CD14-positive monocyte (primary cell): Measurements from ENCODE around the gene ADORA2B. TPM values are rescaled to one million over a fixed set of nuclear protein-coding genes. Genes with fewer than 3 reads are reported as not detected.
A peak's percentile ranks its signal among the peaks of the same experiment; 100 is the strongest.

Source experiments
- DNase-seq, 3 donors: peaks; one replicate each; pipeline ENCODE4 v3.0.0-alpha.2; 2011 to 2022
- H2AFZ ChIP-seq: 2 replicates; pipeline ENCODE4 v1.6.0; 2012; ENCODE audit warnings: mild to moderate bottlenecking, low read depth, low read length, inconsistent platforms; ENCODE audit not compliant: insufficient read depth, poor library complexity, severe bottlenecking
- H3K27ac ChIP-seq, 2 donors: 1 replicate in 1 of 2; 2 replicates in 1 of 2; pipeline ENCODE4 v1.5.1; 2012 to 2013; ENCODE audit warnings: low read length in 2 of 2, control low read depth in 1 of 2, inconsistent platforms in 1 of 2, low read depth in 1 of 2, mild to moderate bottlenecking in 1 of 2
- H3K27me3 ChIP-seq, 2 donors: one replicate each; pipeline versions ENCODE4 v1.6.0 to v1.6.1; 2011 to 2013; ENCODE audit warnings: low read length in 2 of 2; ENCODE audit not compliant: control insufficient read depth in 2 of 2, insufficient read depth in 2 of 2
- H3K36me3 ChIP-seq, 2 donors: replicated peaks in 1 of 2; 1 replicate in 1 of 2; 2 replicates in 1 of 2; pipeline versions ENCODE4 v1.5.1 to v1.6.1; 2012 to 2013; ENCODE audit warnings: low read length in 2 of 2, control low read depth in 1 of 2, inconsistent platforms in 1 of 2, mild to moderate bottlenecking in 1 of 2; ENCODE audit not compliant: insufficient read depth in 2 of 2, control insufficient read depth in 1 of 2
- H3K4me1 ChIP-seq, 2 donors: 1 replicate in 1 of 2; 2 replicates in 1 of 2; pipeline versions ENCODE4 v1.5.1 to v1.6.1; 2012 to 2013; ENCODE audit warnings: low read length in 2 of 2, control low read depth in 1 of 2, inconsistent platforms in 1 of 2, mild to moderate bottlenecking in 1 of 2, moderate library complexity in 1 of 2; ENCODE audit not compliant: insufficient read depth in 2 of 2, control insufficient read depth in 1 of 2
- H3K4me2 ChIP-seq: replicated peaks from 2 replicates; pipeline ENCODE3; 2012; ENCODE audit warnings: low read length, moderate library complexity, mild to moderate bottlenecking; ENCODE audit not compliant: poor library complexity, severe bottlenecking; ENCODE audit errors: extremely low read depth
- H3K4me3 ChIP-seq, 3 experiments: fragments of 200-600 bp in 1 of 3; sonication (generic) in 1 of 3; replicated peaks in 1 of 3; 1 replicate in 2 of 3; 2 replicates in 1 of 3; pipeline ENCODE4 v1.5.1; 2011 to 2013; ENCODE audit warnings: low read length in 3 of 3, mild to moderate bottlenecking in 3 of 3, control low read depth in 2 of 3, low read depth in 2 of 3, inconsistent platforms in 1 of 3, moderate library complexity in 1 of 3
- H3K79me2 ChIP-seq: 2 replicates; pipeline ENCODE4 v1.6.0; 2012; ENCODE audit warnings: mild to moderate bottlenecking, control low read depth, inconsistent platforms, low read length, moderate library complexity; ENCODE audit not compliant: insufficient read depth
- H3K9ac ChIP-seq: 2 replicates; pipeline ENCODE4 v1.6.0; 2017; ENCODE audit warnings: low read length, mild to moderate bottlenecking; ENCODE audit not compliant: insufficient read depth, poor library complexity, severe bottlenecking
- H3K9me3 ChIP-seq, 2 donors: replicated peaks in 1 of 2; 1 replicate in 1 of 2; 2 replicates in 1 of 2; pipeline versions ENCODE4 v1.5.1 to v1.6.1; 2012 to 2013; ENCODE audit warnings: low read length in 2 of 2, control low read depth in 1 of 2; ENCODE audit not compliant: control insufficient read depth in 1 of 2, insufficient read depth in 1 of 2
- H4K20me1 ChIP-seq: 2 replicates; pipeline ENCODE4 v1.6.0; 2012; ENCODE audit warnings: mild to moderate bottlenecking, low read length, control low read depth, moderate library complexity; ENCODE audit not compliant: insufficient read depth
- H3K27ac Mint-ChIP-seq, 7 donors: one replicate each; pipeline ENCODE4 v1.8.0; 2020; ENCODE audit warnings: mild to moderate bottlenecking in 7 of 7, mixed read lengths in 7 of 7, moderate library complexity in 6 of 7, inconsistent platforms in 2 of 7
- H3K27me3 Mint-ChIP-seq, 3 donors: one replicate each; pipeline ENCODE4 v1.8.0; 2021 to 2022; ENCODE audit warnings: low read depth in 3 of 3, mild to moderate bottlenecking in 3 of 3, mixed read lengths in 3 of 3, moderate library complexity in 3 of 3, inconsistent platforms in 1 of 3
- H3K36me3 Mint-ChIP-seq, 2 donors: one replicate each; pipeline ENCODE4 v1.8.0; 2020; ENCODE audit warnings: mixed read lengths in 2 of 2, inconsistent platforms in 1 of 2, mild to moderate bottlenecking in 1 of 2
- H3K4me1 Mint-ChIP-seq: one replicate; pipeline ENCODE4 v1.8.0; 2020; ENCODE audit warnings: mild to moderate bottlenecking, mixed read lengths
- H3K4me3 Mint-ChIP-seq, 2 donors: one replicate each; pipeline ENCODE4 v1.8.0; 2020; ENCODE audit warnings: mild to moderate bottlenecking in 2 of 2, mixed read lengths in 2 of 2, moderate library complexity in 1 of 2
- H3K9me3 Mint-ChIP-seq, 7 donors: one replicate each; pipeline ENCODE4 v1.8.0; 2020 to 2022; ENCODE audit warnings: mixed read lengths in 7 of 7, mild to moderate bottlenecking in 6 of 7, moderate library complexity in 6 of 7, inconsistent platforms in 2 of 7
- WGBS: methylation state at CpG from one replicate; pipeline ENCODE4 v1.1.5; 2013; ENCODE audit warnings: missing lambda C conversion rate; ENCODE audit not compliant: insufficient coverage; 5-methylcytosine and 5-hydroxymethylcytosine counted together
- intact Hi-C, 2 donors: fragments of 100-400 bp; cut with micrococcal nuclease; formaldehyde crosslinking; loops; one replicate each; pipeline versions ENCODE4 v1.15.0 to v1.15.1; 2023
- polyA plus RNA-seq, 3 donors: library from polyadenylated mRNA; depleted of rRNA in 1 of 3; unstranded in 2 of 3; stranded (reverse) in 1 of 3; fragments of 300-500 nt in 2 of 3; fragments of >200 nt in 1 of 3; fragmentation: Illumina TruSeq in 2 of 3; gene quantifications; 1 replicate in 2 of 3; 2 replicates in 1 of 3; pipeline ENCODE4 v1.2.3, GENCODE V29; 2012 to 2021
- TF ChIP-seq, protein P1 (sequence below): fragments of 200-600 bp; IDR thresholded peaks from one replicate; pipeline ENCODE4 v1.8.0; 2022; ENCODE audit warnings: antibody characterized with exemption, mild to moderate bottlenecking

Gene ADORA2B
- polyA plus RNA-seq, 3 donors = 2.0 to 6.4 (median 4.4) TPM

DNA sequence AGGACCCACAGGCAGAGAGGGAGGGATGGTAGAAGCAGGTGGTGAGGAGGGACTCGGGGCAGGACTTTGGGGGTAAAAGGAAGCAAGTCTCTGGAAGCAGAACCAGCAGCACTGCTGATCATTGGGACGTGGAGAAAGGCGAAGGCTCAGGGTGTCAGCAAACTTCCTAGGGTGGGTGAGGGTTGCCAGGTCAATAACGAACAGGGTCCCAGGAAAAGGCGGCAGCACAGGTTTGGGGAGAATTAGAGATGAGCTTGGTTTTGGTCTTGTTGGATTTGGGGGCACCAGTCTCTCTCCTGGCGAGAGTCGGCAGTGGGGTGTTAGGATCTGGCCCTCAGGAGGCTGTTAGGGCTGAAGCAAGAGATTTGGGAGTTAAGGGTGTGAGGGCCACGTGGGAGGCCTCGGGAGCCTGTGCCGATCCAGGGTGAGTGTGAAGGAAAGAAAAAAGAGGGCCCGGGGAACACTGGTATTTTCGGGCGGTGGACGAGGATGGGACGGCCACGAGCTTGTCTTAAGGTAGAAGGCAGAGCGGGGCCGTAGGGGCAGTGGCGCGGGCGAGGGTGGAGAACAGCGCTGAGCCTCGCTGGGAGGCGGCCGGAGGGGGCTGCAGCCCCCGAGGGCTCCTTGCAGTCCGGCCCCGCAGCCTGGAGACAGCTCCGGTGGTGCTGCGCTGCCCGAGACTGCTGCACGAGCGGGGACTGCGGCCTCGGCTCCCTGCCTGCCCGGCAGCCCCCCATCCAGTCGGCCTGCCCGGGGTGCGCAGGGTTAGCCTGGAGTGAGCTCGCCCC, 765 bp upstream of the ADORA2B start:
- peaks cover 15% of the 10 kb centered on the region for H3K79me2 ChIP-seq
- intact Hi-C loops = loop anchor here in 1 of 2 donors (5.0 kb wide), 1 partner anchor 52 kb away; no protein-coding TSS in a partner anchor
- no peak for DNase-seq
- peak overlapping the region; percentile 79 to 89 for H3K4me3 Mint-ChIP-seq
- H3K27me3 Mint-ChIP-seq = peaks cover 2 to 18% (median 6%) of the 10 kb centered on the region in 3 donors
- H3K4me1 ChIP-seq = peaks cover 58 to 65% of the 10 kb centered on the region in 2 donors
- peaks cover 0 to 13% of the 10 kb centered on the region in 2 donors for H3K36me3 ChIP-seq
- H3K4me3 ChIP-seq = peak overlapping the region; percentile 34 to 79 (median 63)
- H3K36me3 Mint-ChIP-seq = peaks cover 21 to 29% of the 10 kb centered on the region in 2 donors
- H4K20me1 ChIP-seq = no peaks in the 10 kb centered on the region
- H3K4me2 ChIP-seq = peak overlapping the region; percentile 87
- TF ChIP-seq, protein P1, sequence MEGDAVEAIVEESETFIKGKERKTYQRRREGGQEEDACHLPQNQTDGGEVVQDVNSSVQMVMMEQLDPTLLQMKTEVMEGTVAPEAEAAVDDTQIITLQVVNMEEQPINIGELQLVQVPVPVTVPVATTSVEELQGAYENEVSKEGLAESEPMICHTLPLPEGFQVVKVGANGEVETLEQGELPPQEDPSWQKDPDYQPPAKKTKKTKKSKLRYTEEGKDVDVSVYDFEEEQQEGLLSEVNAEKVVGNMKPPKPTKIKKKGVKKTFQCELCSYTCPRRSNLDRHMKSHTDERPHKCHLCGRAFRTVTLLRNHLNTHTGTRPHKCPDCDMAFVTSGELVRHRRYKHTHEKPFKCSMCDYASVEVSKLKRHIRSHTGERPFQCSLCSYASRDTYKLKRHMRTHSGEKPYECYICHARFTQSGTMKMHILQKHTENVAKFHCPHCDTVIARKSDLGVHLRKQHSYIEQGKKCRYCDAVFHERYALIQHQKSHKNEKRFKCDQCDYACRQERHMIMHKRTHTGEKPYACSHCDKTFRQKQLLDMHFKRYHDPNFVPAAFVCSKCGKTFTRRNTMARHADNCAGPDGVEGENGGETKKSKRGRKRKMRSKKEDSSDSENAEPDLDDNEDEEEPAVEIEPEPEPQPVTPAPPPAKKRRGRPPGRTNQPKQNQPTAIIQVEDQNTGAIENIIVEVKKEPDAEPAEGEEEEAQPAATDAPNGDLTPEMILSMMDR = no peak
- H3K9me3 Mint-ChIP-seq = peaks cover 18 to 32% (median 26%) of the 10 kb centered on the region in 7 donors
- H3K9ac ChIP-seq = peak overlapping the region; percentile 78
- 19% methylated on average over 39 of the region's 40 CpGs for WGBS
- H2AFZ ChIP-seq = peak overlapping the region; percentile 92
- peaks cover 49% of the 10 kb centered on the region for H3K4me1 Mint-ChIP-seq
- H3K27ac ChIP-seq = peak overlapping the region in 1 of 2 donors; percentile 83
- H3K9me3 ChIP-seq = peaks cover 22 to 27% of the 10 kb centered on the region in 2 donors
- H3K27me3 ChIP-seq = peaks cover 0 to 5% of the 10 kb centered on the region in 2 donors
- peak overlapping the region; percentile 83 to 98 (median 94) for H3K27ac Mint-ChIP-seq

DNA sequence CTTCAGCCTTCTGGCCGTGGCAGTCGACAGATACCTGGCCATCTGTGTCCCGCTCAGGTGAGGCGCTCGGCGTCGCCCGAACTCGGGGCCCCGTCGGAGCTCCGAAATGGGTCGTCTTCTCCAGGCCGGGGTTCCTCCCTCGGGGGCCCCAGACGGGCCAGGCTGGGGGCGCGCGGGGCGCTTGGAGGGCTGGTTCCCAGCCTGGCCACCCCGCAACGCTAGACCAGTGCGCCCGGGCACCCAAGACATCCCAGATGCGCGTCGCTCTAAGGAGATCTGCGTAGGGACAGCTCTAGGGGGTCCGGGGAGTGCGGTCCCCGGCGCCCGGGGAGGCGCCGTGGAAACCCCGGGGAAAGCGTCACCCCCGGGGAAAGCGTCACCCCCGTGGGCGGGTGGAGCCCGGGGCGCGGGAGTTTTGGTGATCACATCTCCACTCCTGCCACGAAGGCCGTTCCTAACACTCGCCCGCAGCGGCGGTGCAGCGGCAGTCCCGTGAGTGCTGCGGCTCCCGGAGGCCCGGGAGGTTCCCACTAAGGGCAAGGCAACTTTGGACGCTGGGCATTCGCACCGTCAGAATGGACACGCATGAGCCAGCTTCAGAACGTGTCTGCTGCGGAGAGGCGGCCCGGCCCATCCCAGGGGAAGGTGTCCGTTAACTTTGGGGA, 729 bp downstream of the ADORA2B start:
- Mint-ChIP-seq H3K4me3 (peak overlapping the region; percentile 68 to 80), H3K36me3 (peaks cover 25 to 31% of the 10 kb centered on the region in 2 donors), H3K4me1 (peaks cover 49% of the 10 kb centered on the region), H3K27ac (peak overlapping the region in 6 of 7 donors; percentile 70 to 92 (median 87)), H3K9me3 (peaks cover 11 to 20% (median 19%) of the 10 kb centered on the region in 7 donors), H3K27me3 (peaks cover 2 to 18% (median 6%) of the 10 kb centered on the region in 3 donors)
- no peaks in the 10 kb centered on the region for H4K20me1 ChIP-seq
- DNase-seq = peak; percentile 31 to 86 (median 53)
- H3K36me3 ChIP-seq = peaks cover 0 to 12% of the 10 kb centered on the region in 2 donors
- H3K9me3 ChIP-seq = peaks cover 15 to 17% of the 10 kb centered on the region in 2 donors
- TF ChIP-seq, protein P1 = no peak
- H2AFZ ChIP-seq = peak overlapping the region; percentile 92
- peak overlapping the region; percentile 68 to 79 (median 72) for H3K4me3 ChIP-seq
- H3K4me2 ChIP-seq = peak overlapping the region; percentile 87
- WGBS = 4% methylated on average over 60 of the region's 64 CpGs
- H3K9ac ChIP-seq = peak overlapping the region; percentile 78
- peak overlapping the region in 1 of 2 donors; percentile 83 for H3K27ac ChIP-seq
- H3K79me2 ChIP-seq = peaks cover 15% of the 10 kb centered on the region
- intact Hi-C loops = loop anchor here in 1 of 2 donors (5.0 kb wide), 1 partner anchor 52 kb away; the partner anchor contains the start of genes TTC19 and ZSWIM7
- H3K27me3 ChIP-seq = peaks cover 0 to 5% of the 10 kb centered on the region in 2 donors
- H3K4me1 ChIP-seq = peaks cover 58 to 65% of the 10 kb centered on the region in 2 donors
